DOHH2 (cell line): ENCODE results near the gene TCF7.

Experiments
- H3F3A ChIP-seq: fragments of 200-600 bp; sonication (generic), shearing (Covaris generic); 2 replicates; pipeline ENCODE4 v1.6.0; 2016; ENCODE audit warnings: antibody characterized with exemption, mild to moderate bottlenecking; ENCODE audit not compliant: control insufficient read depth, insufficient read depth
- H3K27ac ChIP-seq: fragments of 200-600 bp; sonication (generic); 2 replicates; pipeline ENCODE4 v1.5.1; 2014; ENCODE audit warnings: low read depth, mild to moderate bottlenecking, low read length, moderate library complexity
- H3K27me3 ChIP-seq: fragments of 200-600 bp; sonication (generic); 2 replicates; pipeline ENCODE4 v1.6.1; 2014; ENCODE audit warnings: mild to moderate bottlenecking, low read length, mixed read lengths; ENCODE audit not compliant: control insufficient read depth
- H3K36me3 ChIP-seq: fragments of 200-600 bp; sonication (generic); 2 replicates; pipeline ENCODE4 v1.6.1; 2014; ENCODE audit warnings: mild to moderate bottlenecking, low read length, moderate library complexity, mixed read lengths; ENCODE audit not compliant: control insufficient read depth
- H3K4me1 ChIP-seq: fragments of 200-600 bp; sonication (generic); 2 replicates; pipeline ENCODE4 v1.6.1; 2014; ENCODE audit warnings: mild to moderate bottlenecking, low read length, mixed read lengths; ENCODE audit not compliant: control insufficient read depth
- H3K4me2 ChIP-seq: fragments of 200-600 bp; sonication (generic); 2 replicates; pipeline ENCODE4 v1.6.0; 2014; ENCODE audit warnings: mild to moderate bottlenecking, low read length, moderate library complexity
- H3K4me3 ChIP-seq: fragments of 200-600 bp; sonication (generic); 2 replicates; pipeline ENCODE4 v1.5.1; 2014; ENCODE audit warnings: mild to moderate bottlenecking, low read length, mixed read lengths
- H3K79me2 ChIP-seq: fragments of 200-600 bp; sonication (generic); 2 replicates; pipeline ENCODE4 v1.6.1; 2014; ENCODE audit warnings: mild to moderate bottlenecking, low read length, mixed read lengths; ENCODE audit not compliant: control insufficient read depth
- H3K9me2 ChIP-seq: fragments of 200-600 bp; sonication (generic); replicated peaks from 2 replicates; pipeline ENCODE4 v1.6.1; 2014; ENCODE audit warnings: mild to moderate bottlenecking, low read length, mixed read lengths; ENCODE audit not compliant: control insufficient read depth
- H3K9me3 ChIP-seq: fragments of 200-600 bp; sonication (generic); 2 replicates; pipeline ENCODE4 v1.6.1; 2014; ENCODE audit warnings: antibody characterized with exemption, low read length, mixed read lengths; ENCODE audit not compliant: control insufficient read depth, insufficient read depth
- H4K20me1 ChIP-seq: fragments of 200-600 bp; sonication (generic); 2 replicates; pipeline ENCODE4 v1.6.0; 2014; ENCODE audit warnings: low read depth, mild to moderate bottlenecking, antibody characterized with exemption, low read length, moderate library complexity; ENCODE audit not compliant: control insufficient read depth, insufficient read depth
- CTCF ChIP-seq: fragments of 200-600 bp; sonication (generic); IDR thresholded peaks from one replicate; pipeline ENCODE4 v1.5.1; 2014; ENCODE audit warnings: antibody characterized with exemption, mild to moderate bottlenecking, low read depth, low read length; ENCODE audit not compliant: poor library complexity, severe bottlenecking
- EZH2phosphoT487 ChIP-seq: fragments of 200-600 bp; sonication (generic); IDR thresholded peaks from 2 replicates; pipeline ENCODE4 v1.6.1; 2017; ENCODE audit warnings: borderline replicate concordance, mild to moderate bottlenecking, antibody characterized with exemption, low read length, moderate library complexity, mixed read lengths

Gene TCF7

GRCh38 chr5:134122530-134122929, 8.0 kb downstream of the TCF7 start:
- Histone ChIP-seq H3K4me2 (no peak overlapping the region), H3K36me3 (no peaks in the 10 kb centered on the region), H3K27me3 (peaks cover 14% of the 10 kb centered on the region; the same call in 1 of the 2 replicates), H3K4me3 (no peak overlapping the region), H3K79me2 (no peaks in the 10 kb centered on the region), H3K4me1 (peaks cover 9% of the 10 kb centered on the region), H3K9me3 (no peaks in the 10 kb centered on the region), H3F3A (no peaks in the 10 kb centered on the region), H4K20me1 (peaks cover 6% of the 10 kb centered on the region; the same call in 1 of the 2 replicates), H3K9me2 (no peaks in the 10 kb centered on the region), H3K27ac (no peak overlapping the region)
- TF ChIP-seq CTCF (no peak), EZH2phosphoT487 (no peak)

DNA sequence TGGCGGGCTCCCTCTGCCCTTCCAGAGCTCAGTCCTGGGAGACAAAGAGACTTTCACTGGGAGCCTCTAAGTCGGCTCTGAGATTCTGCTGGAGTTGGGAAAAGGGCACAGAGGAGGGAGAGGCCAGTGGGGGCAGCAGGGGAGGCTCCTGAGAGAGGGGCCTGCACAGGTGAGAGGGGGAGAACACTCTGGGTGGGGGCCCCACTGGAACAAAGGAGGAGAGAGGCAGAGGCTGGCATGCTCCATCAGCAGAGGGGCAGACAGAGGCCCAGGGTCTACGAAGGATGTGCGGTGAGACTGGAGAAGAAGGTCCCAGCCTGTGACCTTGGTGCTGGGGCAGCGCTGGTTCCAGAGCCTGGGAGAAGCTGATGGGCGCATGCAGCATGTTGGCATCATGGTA, 8.9 kb downstream of the TCF7 start:
- no peak overlapping the region for H3K27ac ChIP-seq

DNA sequence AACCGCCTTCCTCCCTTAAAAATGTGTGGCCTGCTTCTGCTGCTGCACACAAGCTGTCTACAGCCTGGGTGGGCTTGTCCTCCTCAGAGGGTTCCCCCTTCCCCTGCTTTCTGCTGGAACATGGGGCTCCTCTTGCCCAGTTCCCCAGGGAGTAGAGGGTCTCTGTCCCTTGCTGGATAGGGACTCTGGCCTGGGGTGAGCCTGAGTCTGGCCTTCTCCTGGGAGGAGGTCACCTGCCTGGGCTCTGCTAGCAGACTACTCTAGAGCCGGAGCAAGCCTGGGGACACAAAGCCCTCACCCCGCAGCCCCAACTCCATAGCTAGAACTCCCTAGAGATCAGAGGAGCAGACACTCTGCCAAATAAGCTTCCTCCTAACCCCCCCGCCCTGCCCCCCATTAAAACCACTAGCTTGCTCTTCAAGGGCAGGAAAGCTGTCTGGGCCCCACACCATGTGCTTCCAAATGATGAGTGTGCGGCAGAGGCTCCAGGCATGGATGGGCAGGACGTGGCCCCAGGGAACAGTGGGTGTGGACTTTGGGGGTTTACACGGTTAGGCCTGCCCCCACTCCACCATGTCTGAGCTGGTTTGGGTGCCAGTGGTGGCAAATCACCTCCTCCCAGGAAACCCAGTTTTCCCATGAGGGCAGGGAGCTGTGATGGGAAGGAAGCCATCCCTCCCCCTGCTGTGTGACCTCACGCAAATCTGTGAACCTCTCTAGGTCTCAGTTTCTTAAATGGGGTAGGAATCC, 10.0 kb downstream of the TCF7 start:
- Histone ChIP-seq H3K79me2 (no peaks in the 10 kb centered on the region), H4K20me1 (peaks cover 6% of the 10 kb centered on the region; the same call in 1 of the 2 replicates), H3K36me3 (no peaks in the 10 kb centered on the region), H3K9me3 (no peaks in the 10 kb centered on the region), H3K4me2 (no peak overlapping the region), H3K9me2 (no peaks in the 10 kb centered on the region), H3K27ac (no peak overlapping the region), H3K4me3 (no peak overlapping the region), H3K4me1 (peaks cover 9% of the 10 kb centered on the region), H3F3A (no peaks in the 10 kb centered on the region), H3K27me3 (peaks cover 7% of the 10 kb centered on the region; the same call in 1 of the 2 replicates)
- no peak for TF ChIP-seq EZH2phosphoT487

More for the DNA sequence above, 8.9 kb downstream of the TCF7 start:
- Histone ChIP-seq H3K4me3 (no peak overlapping the region), H4K20me1 (peaks cover 6% of the 10 kb centered on the region; the same call in 1 of the 2 replicates), H3K27me3 (peaks cover 9% of the 10 kb centered on the region; the same call in 1 of the 2 replicates), H3K9me3 (no peaks in the 10 kb centered on the region), H3K36me3 (no peaks in the 10 kb centered on the region), H3K79me2 (no peaks in the 10 kb centered on the region), H3K4me1 (peaks cover 9% of the 10 kb centered on the region), H3F3A (no peaks in the 10 kb centered on the region), H3K4me2 (no peak overlapping the region), H3K9me2 (no peaks in the 10 kb centered on the region)
- TF ChIP-seq EZH2phosphoT487 (no peak), CTCF (no peak)
